Testis (tissue), 3 donors: ENCODE measurements around the gene GSTT4. TPM values are rescaled to one million over a fixed set of nuclear protein-coding genes. Genes with fewer than 3 reads are reported as not detected.
"Not testable (repeated sequence)": the region's sequence is repeated elsewhere in the genome, so short reads cannot be mapped to it uniquely, and the experiment has no call there.

Source experiments
- DNase-seq: peaks from one replicate; pipeline ENCODE4 v3.0.0-alpha.2; 2019
- H3K27ac ChIP-seq, 2 donors: fragments of 200-600 bp; sonication (generic); one replicate each; pipeline ENCODE4 v1.5.1; 2019
- H3K27me3 ChIP-seq: fragments of 200-600 bp; sonication (generic); one replicate; pipeline ENCODE4 v1.5.1; 2019
- H3K36me3 ChIP-seq: fragments of 200-600 bp; sonication (generic); one replicate; pipeline ENCODE4 v1.5.1; 2017; ENCODE audit warnings: low read depth; ENCODE audit errors: missing control alignments
- H3K4me1 ChIP-seq: fragments of 200-600 bp; sonication (generic); one replicate; pipeline ENCODE4 v1.5.1; 2019
- H3K4me3 ChIP-seq, 2 donors: fragments of 200-600 bp; sonication (generic); one replicate each; pipeline ENCODE4 v1.5.1; 2017 to 2019
- H3K9me3 ChIP-seq: fragments of 200-600 bp; sonication (generic); one replicate; pipeline ENCODE4 v1.5.1; 2017
- WGBS, 2 donors: methylation state at CpG; one replicate each; pipeline ENCODE4 v1.1.5; 2018; 5-methylcytosine and 5-hydroxymethylcytosine counted together
- intact Hi-C: fragments of 100-400 bp; cut with DNase I; formaldehyde crosslinking; loops from one replicate; pipeline ENCODE4 v1.15.1; 2023; ENCODE audit warnings: low total_unique reads
- polyA plus RNA-seq: library from polyadenylated mRNA; stranded (reverse); fragments of 350-450 nt; fragmentation: Illumina TruSeq; extraction: RNeasy Lipid Tissue Mini Kit (QIAGEN cat#74804); gene quantifications from one replicate; pipeline ENCODE4 v1.2.3, GENCODE V29; 2014; ENCODE audit warnings: low read depth, low replicate concordance; ENCODE audit not compliant: insufficient read depth
- total RNA-seq, 2 donors: library from RNA; depleted of rRNA; stranded (reverse); fragments of >200 nt; gene quantifications; one replicate each; pipeline ENCODE4 v1.2.3, GENCODE V29; 2016

The GSTT4 gene
- total and polyA plus RNA-seq, 3 donors from 2014 or later: 3.0 to 22.8 (median 7.6) TPM

- H3K9me3 ChIP-seq, DNase-seq, H3K36me3 ChIP-seq, H3K27ac ChIP-seq, intact Hi-C loops, H3K4me3 ChIP-seq, H3K27me3 ChIP-seq, H3K4me1 ChIP-seq: not testable (repeated sequence)
- 72 to 79% methylated on average over 10 to 11 of the region's 11 CpGs for WGBS, 2 donors
Measured at GRCh38 chr22:23952794-23953405, 52.4 kb downstream of the GSTT4 start.

GRCh38 chr22:23951383-23951782 lies 53.9 kb downstream of the GSTT4 start:
- H3K9me3 ChIP-seq, H3K36me3 ChIP-seq, H3K4me3 ChIP-seq, H3K27me3 ChIP-seq, DNase-seq, intact Hi-C loops, H3K4me1 ChIP-seq, H3K27ac ChIP-seq: not testable (repeated sequence)
- WGBS, 2 donors: 63 to 100% methylated on average over 1 of the region's 2 CpGs

- H3K4me1 ChIP-seq, H3K27ac ChIP-seq, H3K27me3 ChIP-seq, intact Hi-C loops, H3K9me3 ChIP-seq, DNase-seq, H3K4me3 ChIP-seq, H3K36me3 ChIP-seq: not testable (repeated sequence)
- WGBS, 2 donors: 80 to 82% methylated on average over 18 of the region's 18 CpGs
Measured at GRCh38 chr22:23949764-23950163, 55.5 kb downstream of the GSTT4 start.

Other genes with a start within 250 kb of the GSTT4 start
- gene C22orf15, start 242.5 kb downstream of the GSTT4 start, total RNA-seq: 1 to 10 TPM in 1 of 2 donors, under 1 TPM in 1; 0.68 to 2.4 TPM
- gene C22orf15, start 242.5 kb downstream of the GSTT4 start, polyA plus RNA-seq: 8.8 TPM
- 10 to 100 TPM; 24.0 to 30.2 TPM for gene CHCHD10, start 237.5 kb downstream of the GSTT4 start, total RNA-seq
- 74.8 TPM for gene CHCHD10, start 237.5 kb downstream of the GSTT4 start, polyA plus RNA-seq
- 10 to 100 TPM; 32.4 to 36.1 TPM for gene MMP11, start 232.6 kb downstream of the GSTT4 start, total RNA-seq
- gene MMP11, start 232.6 kb downstream of the GSTT4 start, polyA plus RNA-seq: 13.6 TPM
- gene SMARCB1, start 218.5 kb downstream of the GSTT4 start, total RNA-seq: 100 to 1,000 TPM; 158 to 165 TPM
- gene SMARCB1, start 218.5 kb downstream of the GSTT4 start, polyA plus RNA-seq: 160 TPM
- gene DERL3, start 166.4 kb downstream of the GSTT4 start, total RNA-seq: 10 to 100 TPM; 14.9 to 16.2 TPM
- 48.7 TPM for gene DERL3, start 166.4 kb downstream of the GSTT4 start, polyA plus RNA-seq
- gene SLC2A11, start 147.6 kb downstream of the GSTT4 start, total RNA-seq: 10 to 100 TPM; 21.8 to 22.7 TPM
- gene SLC2A11, start 147.6 kb downstream of the GSTT4 start, polyA plus RNA-seq: 14.3 TPM
- 100 to 1,000 TPM; 239 to 472 TPM for gene MIF, start 111.1 kb downstream of the GSTT4 start, total RNA-seq
- 177 TPM for gene MIF, start 111.1 kb downstream of the GSTT4 start, polyA plus RNA-seq
- 1 to 10 TPM in 1 of 2 donors, under 1 TPM in 1; 0.87 to 7.9 TPM for gene GSTT2B, start 44.3 kb downstream of the GSTT4 start, total RNA-seq
- 1.4 TPM for gene GSTT2B, start 44.3 kb downstream of the GSTT4 start, polyA plus RNA-seq
- 1 to 10 TPM in 1 of 2 donors, not detected in 1; 2.2 TPM for gene DDTL, start 38.6 kb downstream of the GSTT4 start, total RNA-seq
- 0.30 TPM for gene DDTL, start 38.6 kb downstream of the GSTT4 start, polyA plus RNA-seq
- gene DDT, start 31.0 kb downstream of the GSTT4 start, total RNA-seq: 10 to 100 TPM; 80.0 to 80.5 TPM
- gene DDT, start 31.0 kb downstream of the GSTT4 start, polyA plus RNA-seq: 79.7 TPM
- gene GSTT2, start 25.3 kb downstream of the GSTT4 start, total RNA-seq: under 1 TPM in 1 of 2 donors, not detected in 1; 0.68 TPM
- gene GSTT2, start 25.3 kb downstream of the GSTT4 start, polyA plus RNA-seq: not detected
- gene CABIN1, start 5.9 kb upstream of the GSTT4 start, total RNA-seq: 100 to 1,000 TPM in 1 of 2 donors, 10 to 100 TPM in 1; 95.8 to 136 TPM
- 67.1 TPM for gene CABIN1, start 5.9 kb upstream of the GSTT4 start, polyA plus RNA-seq
- 10 to 100 TPM in 1 of 2 donors, 1 to 10 TPM in 1; 5.7 to 11.9 TPM for gene SUSD2, start 176.0 kb upstream of the GSTT4 start, total RNA-seq
- gene SUSD2, start 176.0 kb upstream of the GSTT4 start, polyA plus RNA-seq: 5.3 TPM
- 10 to 100 TPM; 15.0 to 22.9 TPM for gene GGT5, start 239.6 kb upstream of the GSTT4 start, total RNA-seq
- gene GGT5, start 239.6 kb upstream of the GSTT4 start, polyA plus RNA-seq: 27.1 TPM